HUES6 (cell line): ENCODE results near the gene ZNF655.
"Not testable (repeated sequence)": the region's sequence is repeated elsewhere in the genome, so short reads cannot be mapped to it uniquely, and the experiment has no call there.

Experiments used
- H3K27ac ChIP-seq: 2 replicates; pipeline ENCODE4 v1.7.0; 2013; ENCODE audit warnings: low read depth, mild to moderate bottlenecking, low read length, inconsistent platforms
- H3K27me3 ChIP-seq: 2 replicates; pipeline ENCODE4 v1.6.1; 2013; ENCODE audit warnings: low read length; ENCODE audit not compliant: control insufficient read depth, insufficient read depth
- H3K36me3 ChIP-seq: 2 replicates; pipeline ENCODE4 v1.6.1; 2013; ENCODE audit warnings: low read length; ENCODE audit not compliant: control insufficient read depth, insufficient read depth
- H3K4me1 ChIP-seq: 2 replicates; pipeline ENCODE4 v1.6.1; 2013; ENCODE audit warnings: low read length; ENCODE audit not compliant: control insufficient read depth, insufficient read depth
- H3K4me3 ChIP-seq: 2 replicates; pipeline ENCODE4 v1.5.1; 2013; ENCODE audit warnings: low read depth, low read length
- H3K9ac ChIP-seq: one replicate; pipeline ENCODE4 v1.6.1; 2013; ENCODE audit warnings: mild to moderate bottlenecking, low read length
- H3K9me3 ChIP-seq: 2 replicates; pipeline ENCODE4 v1.6.1; 2013; ENCODE audit warnings: low read depth, low read length; ENCODE audit not compliant: control insufficient read depth, insufficient read depth

The ZNF655 gene

GRCh38 chr7:99543916-99544315, 14.5 kb upstream of the ZNF655 start:
- Histone ChIP-seq H3K4me1 (no peaks in the 10 kb centered on the region), H3K27ac (no peak overlapping the region), H3K4me3 (no peak overlapping the region), H3K9me3 (peaks cover 35% of the 10 kb centered on the region), H3K27me3 (no peaks in the 10 kb centered on the region), H3K9ac (no peak overlapping the region), H3K36me3 (peaks cover 17% of the 10 kb centered on the region)

- peaks cover 24% of the 10 kb centered on the region for H3K9me3 ChIP-seq
- H3K36me3 ChIP-seq: peaks cover 17% of the 10 kb centered on the region
- not testable (repeated sequence) for H3K4me1 ChIP-seq, H3K27me3 ChIP-seq, H3K9ac ChIP-seq, H3K4me3 ChIP-seq, H3K27ac ChIP-seq
Measured at GRCh38 chr7:99545308-99545707, 13.1 kb upstream of the ZNF655 start.

- H3K4me1 ChIP-seq, H3K4me3 ChIP-seq, H3K9me3 ChIP-seq, H3K27ac ChIP-seq, H3K9ac ChIP-seq, H3K27me3 ChIP-seq: not testable (repeated sequence)
- H3K36me3 ChIP-seq: peaks cover 17% of the 10 kb centered on the region
Measured at GRCh38 chr7:99549545-99549944, 8.9 kb upstream of the ZNF655 start.

- Histone ChIP-seq H3K36me3 (peaks cover 20% of the 10 kb centered on the region), H3K4me3 (peak overlapping the region; percentile 91), H3K27ac (peak overlapping the region; percentile 44; the same call in 1 of the 2 replicates), H3K9me3 (no peaks in the 10 kb centered on the region), H3K27me3 (no peaks in the 10 kb centered on the region), H3K4me1 (0 out of 2 replicates have a peak, but pooled peaks cover 2% of the 10 kb centered on the region), H3K9ac (peak overlapping the region; percentile 93)
Measured at GRCh38 chr7:99551334-99551733, 7.1 kb upstream of the ZNF655 start.

GRCh38 chr7:99551767-99552463, 6.5 kb upstream of the ZNF655 start, which contains the start of gene FAM200A:
FAM200A (minus strand) TSS chr7:99552114; CDS start chr7:99548407, 3,707 bp downstream.
- peak within 1 kb of the TSS; percentile 91 for H3K4me3 ChIP-seq

GRCh38 chr7:99553039-99553438, 5.4 kb upstream of the ZNF655 start:
- 0 out of 2 replicates have a peak, but pooled peaks cover 2% of the 10 kb centered on the region for H3K4me1 ChIP-seq
- no peak overlapping the region for H3K9ac ChIP-seq
- H3K4me3 ChIP-seq: no peak overlapping the region
- H3K27ac ChIP-seq: no peak overlapping the region
- H3K27me3 ChIP-seq: no peaks in the 10 kb centered on the region
- peaks cover 8% of the 10 kb centered on the region for H3K36me3 ChIP-seq
- H3K9me3 ChIP-seq: no peaks in the 10 kb centered on the region

More at GRCh38 chr7:99551767-99552463, 6.5 kb upstream of the ZNF655 start, which contains the start of gene FAM200A:
- H3K4me1 ChIP-seq: 0 out of 2 replicates have a peak, but pooled peaks cover 2% of the 10 kb centered on the region
- H3K27ac ChIP-seq: peak within 1 kb of the TSS; percentile 44; the same call in 1 of the 2 replicates
- H3K36me3 ChIP-seq: peaks cover 16% of the 10 kb centered on the region
- peak within 1 kb of the TSS; percentile 93 for H3K9ac ChIP-seq
- no peaks in the 10 kb centered on the region for H3K27me3 ChIP-seq
- H3K9me3 ChIP-seq: no peaks in the 10 kb centered on the region

GRCh38 chr7:99554939-99555338, 3.5 kb upstream of the ZNF655 start:
- no peaks in the 10 kb centered on the region for H3K27me3 ChIP-seq
- no peaks in the 10 kb centered on the region for H3K9me3 ChIP-seq
- H3K36me3 ChIP-seq: peaks cover 6% of the 10 kb centered on the region; the same call in 1 of the 2 replicates
- H3K27ac ChIP-seq: no peak overlapping the region
- 0 out of 2 replicates have a peak, but pooled peaks cover 2% of the 10 kb centered on the region for H3K4me1 ChIP-seq
- H3K4me3 ChIP-seq: no peak overlapping the region
- H3K9ac ChIP-seq: no peak overlapping the region

- H3K27me3 ChIP-seq: no peaks in the 10 kb centered on the region
- H3K9me3 ChIP-seq: no peaks in the 10 kb centered on the region
- H3K9ac ChIP-seq: peak overlapping the region; percentile 100
- peak overlapping the region; percentile 94 for H3K4me3 ChIP-seq
- H3K4me1 ChIP-seq: peaks cover 7% of the 10 kb centered on the region; the same call in 1 of the 2 replicates
- H3K27ac ChIP-seq: no peak overlapping the region
- H3K36me3 ChIP-seq: peaks cover 27% of the 10 kb centered on the region
Measured at GRCh38 chr7:99557196-99557607, 1.2 kb upstream of the ZNF655 start.

- Histone ChIP-seq H3K4me1 (peaks cover 9% of the 10 kb centered on the region; the same call in 1 of the 2 replicates), H3K27me3 (no peaks in the 10 kb centered on the region), H3K4me3 (peak overlapping the region; percentile 94), H3K27ac (peak overlapping the region; percentile 94), H3K9ac (peak overlapping the region; percentile 100), H3K9me3 (no peaks in the 10 kb centered on the region), H3K36me3 (peaks cover 35% of the 10 kb centered on the region)
Measured at GRCh38 chr7:99557940-99558305, 519 bp upstream of the ZNF655 start.

GRCh38 chr7:99559175-99559915, 903 bp downstream of the ZNF655 start:
- peak overlapping the region; percentile 100 for H3K9ac ChIP-seq
- H3K27ac ChIP-seq: peak overlapping the region; percentile 94
- H3K36me3 ChIP-seq: peaks cover 47% of the 10 kb centered on the region
- no peaks in the 10 kb centered on the region for H3K9me3 ChIP-seq
- H3K27me3 ChIP-seq: no peaks in the 10 kb centered on the region
- peak overlapping the region; percentile 94 for H3K4me3 ChIP-seq
- peaks cover 9% of the 10 kb centered on the region; the same call in 1 of the 2 replicates for H3K4me1 ChIP-seq
